K562 (cell line): ENCODE measurements around the gene SPATS2L. TPM values are rescaled to one million over a fixed set of nuclear protein-coding genes. Genes with fewer than 3 reads are reported as not detected.

Source experiments
- ATAC-seq: fragments of 200-7000 bp; cut with Tn5 transposase; 3 replicates; pipeline ENCODE4 v1.9.1; 2020; ENCODE audit warnings: moderate library complexity
- BruUV-seq: library from RNA; stranded (reverse); fragments of 400-500 nt; replicated peaks from 2 replicates; lab custom pipeline; 2021; lab: Mats Ljungman, UMichigan
- CTCF ChIA-PET: fragments of 300-600 bp; formaldehyde crosslinking; extraction: SDS; loops from one replicate; lab custom pipeline; 2021; ENCODE audit warnings: low intra/inter-chr PET ratio; lab: Yijun Ruan, JAX
- POLR2A ChIA-PET: fragments of 300-600, 350-650 bp; sonication (Branson Sonifier 250); formaldehyde crosslinking; extraction: SDS; loops from one replicate; lab custom pipeline; 2021; ENCODE audit warnings: antibody characterized with exemption, inconsistent platforms; lab: Yijun Ruan, JAX
- DNase-seq, 4 experiments: peaks; one replicate each; pipeline versions ENCODE4 v3.0.0 to v3.0.0-alpha.2; 2011 to 2018; ENCODE audit warnings: low spot score in 3 of 4, mixed read lengths in 3 of 4; ENCODE audit errors: extremely low read depth in 1 of 4
- FAIRE-seq: peaks from 2 replicates; lab custom pipeline; 2011; peaks lifted over from hg19 to GRCh38; lab: Jason Lieb, UNC
- H2AFZ ChIP-seq: 2 replicates; pipeline ENCODE4 v1.6.0; 2011; ENCODE audit warnings: low read depth, low read length, control low read depth, inconsistent platforms
- H3K27ac ChIP-seq: fragments of 200-600 bp; 3 replicates; pipeline ENCODE4 v1.8.0; 2011; ENCODE audit warnings: low read depth, mild to moderate bottlenecking, control low read depth, inconsistent platforms, low read length, moderate library complexity, mixed read lengths; ENCODE audit errors: extremely low read depth
- H3K27me3 ChIP-seq, 2 experiments: fragments of 300-600 bp in 1 of 2; 2 replicates in 1 of 2; 3 replicates in 1 of 2; pipeline versions ENCODE4 v1.6.0 to v1.8.0; 2011; ENCODE audit warnings: inconsistent platforms in 2 of 2, low read length in 2 of 2, mild to moderate bottlenecking in 1 of 2, mixed read lengths in 1 of 2, moderate library complexity in 1 of 2; ENCODE audit not compliant: control insufficient read depth in 2 of 2, insufficient read depth in 2 of 2
- H3K36me3 ChIP-seq: fragments of 300-600 bp; 3 replicates; pipeline ENCODE4 v1.8.0; 2011; ENCODE audit warnings: mild to moderate bottlenecking, low read length, inconsistent platforms; ENCODE audit not compliant: control insufficient read depth, insufficient read depth
- H3K4me1 ChIP-seq, 2 experiments: fragments of 200-600 bp in 1 of 2; replicated peaks in 1 of 2; 2 replicates in 1 of 2; 3 replicates in 1 of 2; pipeline versions ENCODE4 v1.5.1 to v1.8.0; 2011; ENCODE audit warnings: inconsistent platforms in 2 of 2, low read length in 2 of 2, mild to moderate bottlenecking in 1 of 2, mixed read lengths in 1 of 2, moderate library complexity in 1 of 2; ENCODE audit not compliant: control insufficient read depth in 2 of 2, insufficient read depth in 2 of 2
- H3K4me2 ChIP-seq: 2 replicates; pipeline ENCODE4 v1.6.1; 2011; ENCODE audit warnings: low read length, control low read depth, inconsistent platforms, mixed read lengths; ENCODE audit not compliant: insufficient read depth
- H3K4me3 ChIP-seq: fragments of 200-600 bp; sonication (generic), shearing (Covaris generic); 2 replicates; pipeline ENCODE4 v1.5.1; 2016; ENCODE audit warnings: control low read depth, inconsistent platforms
- H3K79me2 ChIP-seq: fragments of 200-600 bp; 3 replicates; pipeline ENCODE4 v1.8.0; 2011; ENCODE audit warnings: low read length, inconsistent platforms; ENCODE audit not compliant: control insufficient read depth, insufficient read depth
- H3K9ac ChIP-seq, 2 experiments: 2 replicates each; pipeline versions ENCODE4 v1.6.0 to v1.6.1; 2011; ENCODE audit warnings: low read depth in 2 of 2, low read length in 2 of 2, control low read depth in 1 of 2, inconsistent platforms in 1 of 2, mild to moderate bottlenecking in 1 of 2, mixed read lengths in 1 of 2; ENCODE audit not compliant: insufficient read depth in 1 of 2
- H3K9me1 ChIP-seq: one replicate; pipeline ENCODE4 v1.6.0; 2011; ENCODE audit warnings: inconsistent platforms, mild to moderate bottlenecking, low read length, moderate library complexity; ENCODE audit not compliant: control insufficient read depth, insufficient read depth
- H3K9me3 ChIP-seq: replicated peaks from 2 replicates; pipeline ENCODE4 v1.5.1; 2011; ENCODE audit warnings: low read depth, low read length, inconsistent platforms; ENCODE audit not compliant: control insufficient read depth, insufficient read depth
- H4K20me1 ChIP-seq: replicated peaks from 2 replicates; pipeline ENCODE4 v1.6.1; 2011; ENCODE audit warnings: low read length, inconsistent platforms, mixed read lengths; ENCODE audit not compliant: control insufficient read depth, insufficient read depth
- EP300 ChIP-seq: IDR thresholded peaks from 2 replicates; pipeline ENCODE4 v1.6.1; 2012; ENCODE audit warnings: low read length, improper control_type of control experiment
- HNRNPK ChIP-seq: fragments of 200-400 bp; formaldehyde crosslinking; IDR thresholded peaks from one replicate; pipeline ENCODE4 v1.6.1; 2018; ENCODE audit warnings: mild to moderate bottlenecking, low read depth, low read length; ENCODE audit not compliant: poor library complexity, severe bottlenecking
- KDM2B ChIP-seq: fragments of 250-450 bp; sonication (Bioruptor Pico); IDR thresholded peaks from 2 replicates; pipeline ENCODE4 v1.8.0; 2021; ENCODE audit warnings: mild to moderate bottlenecking, moderate library complexity
- KHSRP ChIP-seq: fragments of 450-650 bp; IDR thresholded peaks from 2 replicates; pipeline ENCODE4 v1.6.1; 2017
- SRSF9 ChIP-seq: fragments of 200-400 bp; formaldehyde crosslinking; IDR thresholded peaks from 2 replicates; pipeline ENCODE4 v1.6.1; 2017; ENCODE audit warnings: low read depth, low read length, borderline replicate concordance
- TEAD4 ChIP-seq, 2 experiments: sonication (generic) in 1 of 2; formaldehyde crosslinking in 1 of 2; IDR thresholded peaks; 2 replicates each; pipeline versions ENCODE4 v1.6.1 to v1.8.0; 2012 to 2022; ENCODE audit warnings: borderline replicate concordance in 1 of 2, inconsistent platforms in 1 of 2, low read length in 1 of 2, mild to moderate bottlenecking in 1 of 2, missing genetic modification reagents in 1 of 2
- ZC3H11A ChIP-seq: IDR thresholded peaks from 2 replicates; pipeline ENCODE4 v1.6.1; 2012; ENCODE audit warnings: low read depth, low read length, improper control_type of control experiment
- ZNF197 ChIP-seq: fragments of 200-800 bp; sonication (Bioruptor generic); IDR thresholded peaks from 2 replicates; pipeline ENCODE4 v1.6.1; 2016; ENCODE audit warnings: low read depth, missing genetic modification characterization, missing compliant biosample characterization
- ZNF444 ChIP-seq: fragments of 250-450 bp; sonication (Bioruptor Pico); IDR thresholded peaks from 2 replicates; pipeline ENCODE4 v1.4.0; 2020; ENCODE audit warnings: mild to moderate bottlenecking, moderate library complexity
- WGBS: fragments of 100-300 bp; shearing (Covaris generic); methylation state at CpG from one replicate; pipeline ENCODE4 v1.1.6; 2016; ENCODE audit warnings: low coverage, mixed read lengths; ENCODE audit not compliant: insufficient coverage; ENCODE audit errors: missing lambda C conversion rate; 5-methylcytosine and 5-hydroxymethylcytosine counted together
- in situ Hi-C: fragments of 300-500 bp; cut with MboI; formaldehyde crosslinking; loops from 4 replicates; pipeline ENCODE4 v1.15.0; 2018; ENCODE audit warnings: inconsistent platforms, mixed read lengths
- intact Hi-C: fragments of 100-400 bp; cut with micrococcal nuclease; formaldehyde crosslinking; loops from 2 replicates; pipeline ENCODE4 v1.14.2; 2022
- polyA plus RNA-seq, 8 experiments: library from polyadenylated mRNA; depleted of rRNA in 4 of 8; stranded (reverse) in 5 of 8; unstranded in 3 of 8; fragments of >200 nt; fragmentation: Nextera tagmentation in 2 of 8; fragmentation: Illumina TruSeq in 1 of 8; extraction: Ambion mirVana in 2 of 8; extraction: Trizol in 1 of 8; gene quantifications; 2 replicates each; pipeline versions ENCODE4 v1.2.1 to v1.2.3, GENCODE V29; 2011 to 2014; ENCODE audit warnings: inconsistent platforms in 1 of 8, missing spikeins in 1 of 8
- total RNA-seq, 7 experiments: library from RNA; depleted of rRNA in 6 of 7; stranded (reverse); fragments of >200 nt in 6 of 7; fragmentation: Illumina TruSeq in 2 of 7; extraction: Trizol in 2 of 7; gene quantifications; 2 replicates each; pipeline versions ENCODE4 v1.2.1 to v1.2.3, GENCODE V29; 2011 to 2021; ENCODE audit warnings: low replicate concordance in 1 of 7

Gene SPATS2L
- total and polyA plus RNA-seq, 9 of the 15 experiments (the other 6 are each of a cell fraction or from before 2014, with no cell fraction given), result 11.3 to 41.5 (median 24.9) TPM

- TF ChIP-seq HNRNPK (no peak), ZNF444 (CRISPR knock-in tag) (no peak), KHSRP (no peak)
Observed at GRCh38 chr2:200498402-200499162, 192.1 kb downstream of the SPATS2L start (continued).

- Histone ChIP-seq H4K20me1 (no peaks in the 10 kb centered on the region), H2AFZ (no peak overlapping the region), H3K27ac (no peak overlapping the region), H3K9ac (no peak overlapping the region), H3K9me3 (no peaks in the 10 kb centered on the region), H3K36me3 (no peaks in the 10 kb centered on the region; the same call in 2 of the 3 replicates), H3K9me1 (no peaks in the 10 kb centered on the region), H3K4me3 (no peak overlapping the region), H3K4me1 (no peaks in the 10 kb centered on the region), H3K79me2 (no peaks in the 10 kb centered on the region), H3K4me2 (no peak overlapping the region), H3K27me3 (no peaks in the 10 kb centered on the region)
- intact Hi-C loops (no loop called here), in situ Hi-C loops (no loop called here)
- POLR2A ChIA-PET, result no interaction called here
- DNase-seq, result no peak
- WGBS, result 90% methylated on average over 4 of the region's 5 CpGs
- TF ChIP-seq KDM2B (CRISPR knock-in tag) (no peak), EP300 (no peak), TEAD4 (IDR thresholded peaks at IDR 0.05; ENCODE audit: low read length) (no peak), TEAD4 (CRISPR knock-in tag; IDR thresholded peaks at IDR 0.05; ENCODE audit: borderline replicate concordance) (no peak), ZNF197 (CRISPR knock-in tag) (no peak), ZC3H11A (no peak), SRSF9 (no peak)
- CTCF ChIA-PET, result no interaction called here
- no peak for FAIRE-seq
- no TSS peak for BruUV-seq
- no peak for ATAC-seq
Observed at GRCh38 chr2:200502196-200502595, 195.7 kb downstream of the SPATS2L start.
